H9 (cell line): Measurements from ENCODE around the gene SPRR2B. TPM values are rescaled to one million over a fixed set of nuclear protein-coding genes. Genes with fewer than 3 reads are reported as not detected.

Experiments used
- DNase-seq: peaks from one replicate; pipeline ENCODE4 v3.0.0-alpha.2; 2017
- H2AFZ ChIP-seq: one replicate; pipeline ENCODE4 v1.6.1; 2013; ENCODE audit warnings: mild to moderate bottlenecking, low read length, control low read depth, moderate library complexity
- H2AK5ac ChIP-seq: 2 replicates; pipeline ENCODE4 v1.6.1; 2013; ENCODE audit warnings: low read length, control low read depth, mixed read lengths; ENCODE audit not compliant: insufficient read length
- H2BK120ac ChIP-seq: one replicate; pipeline ENCODE4 v1.6.1; 2013; ENCODE audit warnings: low read depth, mild to moderate bottlenecking, low read length, control low read depth, inconsistent platforms; ENCODE audit not compliant: poor library complexity, severe bottlenecking
- H2BK12ac ChIP-seq: 2 replicates; pipeline ENCODE4 v1.6.1; 2013; ENCODE audit warnings: low read length, control low read depth, mixed read lengths, low read depth; ENCODE audit not compliant: insufficient read length
- H2BK15ac ChIP-seq: 2 replicates; pipeline ENCODE4 v1.6.1; 2013; ENCODE audit warnings: low read depth, low read length, control low read depth
- H2BK20ac ChIP-seq: one replicate; pipeline ENCODE4 v1.6.1; 2013; ENCODE audit warnings: low read depth, mild to moderate bottlenecking, low read length, control low read depth, inconsistent platforms; ENCODE audit not compliant: poor library complexity, severe bottlenecking
- H2BK5ac ChIP-seq: 2 replicates; pipeline ENCODE4 v1.6.1; 2013; ENCODE audit warnings: low read length, control low read depth, mixed read lengths; ENCODE audit not compliant: insufficient read length
- H3K14ac ChIP-seq: 2 replicates; pipeline ENCODE4 v1.6.1; 2013; ENCODE audit warnings: low read length, control low read depth; ENCODE audit not compliant: insufficient read depth
- H3K18ac ChIP-seq: 2 replicates; pipeline ENCODE4 v1.6.1; 2013; ENCODE audit warnings: low read depth, mild to moderate bottlenecking, mixed read lengths, low read length, control low read depth; ENCODE audit not compliant: insufficient read length
- H3K23ac ChIP-seq: 2 replicates; pipeline ENCODE4 v1.6.1; 2013; ENCODE audit warnings: low read length, control low read depth, mixed read lengths, low read depth; ENCODE audit not compliant: insufficient read length
- H3K23me2 ChIP-seq: 2 replicates; pipeline ENCODE4 v1.6.1; 2013; ENCODE audit warnings: low read depth, mild to moderate bottlenecking, mixed read lengths, low read length, control low read depth; ENCODE audit not compliant: insufficient read length, poor library complexity, severe bottlenecking
- H3K27ac ChIP-seq: 2 replicates; pipeline ENCODE4 v1.5.1; 2013; ENCODE audit warnings: low read length, control low read depth, mixed read lengths, low read depth; ENCODE audit not compliant: insufficient read length
- H3K27me3 ChIP-seq: 2 replicates; pipeline ENCODE4 v1.6.1; 2013; ENCODE audit warnings: low read length, control low read depth, inconsistent platforms; ENCODE audit not compliant: insufficient read depth
- H3K4ac ChIP-seq: 2 replicates; pipeline ENCODE4 v1.6.1; 2013; ENCODE audit warnings: low read depth, mild to moderate bottlenecking, control low read depth, inconsistent platforms, low read length, moderate library complexity
- H3K4me1 ChIP-seq: 2 replicates; pipeline ENCODE4 v1.6.1; 2013; ENCODE audit warnings: low read length, control low read depth, inconsistent platforms; ENCODE audit not compliant: insufficient read depth
- H3K4me2 ChIP-seq: 2 replicates; pipeline ENCODE4 v1.6.1; 2013; ENCODE audit warnings: low read length, control low read depth, mixed read lengths; ENCODE audit not compliant: insufficient read length, insufficient read depth
- H3K56ac ChIP-seq: 2 replicates; pipeline ENCODE4 v1.6.1; 2013; ENCODE audit warnings: low read depth, mild to moderate bottlenecking, mixed read lengths, low read length, control low read depth; ENCODE audit not compliant: insufficient read length
- H3K79me1 ChIP-seq: 2 replicates; pipeline ENCODE4 v1.6.1; 2013; ENCODE audit warnings: low read depth, mild to moderate bottlenecking, moderate library complexity, low read length, control low read depth, inconsistent platforms; ENCODE audit not compliant: insufficient read depth, poor library complexity, severe bottlenecking
- H3K79me2 ChIP-seq: 2 replicates; pipeline ENCODE4 v1.6.1; 2013; ENCODE audit warnings: low read length, control low read depth, inconsistent platforms; ENCODE audit not compliant: insufficient read depth
- H3K9ac ChIP-seq: 2 replicates; pipeline ENCODE4 v1.6.1; 2013; ENCODE audit warnings: low read length, control low read depth, mixed read lengths; ENCODE audit not compliant: insufficient read length; ENCODE audit errors: extremely low read depth
- H3K9me3 ChIP-seq: one replicate; pipeline ENCODE4 v1.6.1; 2013; ENCODE audit warnings: low read depth, low read length, inconsistent platforms; ENCODE audit not compliant: control insufficient read depth
- H3T11ph ChIP-seq: one replicate; pipeline ENCODE4 v1.6.1; 2013; ENCODE audit warnings: mild to moderate bottlenecking, low read length, control low read depth, inconsistent platforms
- H4K20me1 ChIP-seq: one replicate; pipeline ENCODE4 v1.6.1; 2013; ENCODE audit not compliant: control insufficient read depth, insufficient read length, insufficient read depth
- H4K5ac ChIP-seq: 2 replicates; pipeline ENCODE4 v1.6.1; 2013; ENCODE audit warnings: low read depth, mild to moderate bottlenecking, mixed read lengths, low read length, control low read depth; ENCODE audit not compliant: insufficient read length
- H4K8ac ChIP-seq: replicated peaks from 2 replicates; pipeline ENCODE4 v1.6.1; 2013; ENCODE audit warnings: low read length, control low read depth, mixed read lengths, low read depth; ENCODE audit not compliant: insufficient read length
- H4K91ac ChIP-seq: 2 replicates; pipeline ENCODE4 v1.6.1; 2013; ENCODE audit warnings: low read depth, mild to moderate bottlenecking, moderate library complexity, mixed read lengths, low read length, control low read depth; ENCODE audit not compliant: insufficient read length
- H3K27ac Mint-ChIP-seq, 3 experiments: 2 replicates in 2 of 3; 3 replicates in 1 of 3; pipeline ENCODE4 v1.8.0; 2020 to 2021; ENCODE audit warnings: mixed read lengths in 3 of 3, mild to moderate bottlenecking in 1 of 3, moderate library complexity in 1 of 3
- H3K27me3 Mint-ChIP-seq: 2 replicates; pipeline ENCODE4 v1.8.0; 2021; ENCODE audit warnings: low read depth, mild to moderate bottlenecking, moderate library complexity, mixed read lengths
- H3K36me3 Mint-ChIP-seq, 3 experiments: 2 replicates in 2 of 3; 3 replicates in 1 of 3; pipeline ENCODE4 v1.8.0; 2020 to 2021; ENCODE audit warnings: low read depth in 3 of 3, mixed read lengths in 3 of 3; ENCODE audit not compliant: insufficient read depth in 1 of 3
- H3K4me1 Mint-ChIP-seq, 2 experiments: 2 replicates each; pipeline ENCODE4 v1.8.0; 2020; ENCODE audit warnings: mixed read lengths in 2 of 2
- H3K4me3 Mint-ChIP-seq, 2 experiments: 2 replicates in 1 of 2; 3 replicates in 1 of 2; pipeline ENCODE4 v1.8.0; 2020 to 2021; ENCODE audit warnings: mild to moderate bottlenecking in 2 of 2, mixed read lengths in 2 of 2, moderate library complexity in 1 of 2
- H3K9me3 Mint-ChIP-seq, 2 experiments: 2 replicates in 1 of 2; 3 replicates in 1 of 2; pipeline ENCODE4 v1.8.0; 2020; ENCODE audit warnings: mild to moderate bottlenecking in 2 of 2, mixed read lengths in 2 of 2, moderate library complexity in 1 of 2
- total RNA-seq: library from RNA; stranded (reverse); gene quantifications from 2 replicates; pipeline ENCODE4 v1.2.1, GENCODE V29; 2021
- TF ChIP-seq, protein P1 (sequence below): fragments of 200-600 bp; sonication (generic); conservative IDR thresholded peaks from 3 replicates; pipeline ENCODE4 v1.8.0; 2021; ENCODE audit warnings: antibody characterized with exemption, mild to moderate bottlenecking

SPRR2B gene
- total RNA-seq, 1 experiment from 2014 or later: not detected

- H3K36me3 Mint-ChIP-seq: no peaks in the 10 kb centered on the region
- no peak overlapping the region for H3K4me3 Mint-ChIP-seq
Observed at GRCh38 chr1:153032073-153032472, 39.3 kb downstream of the SPRR2B start.

More at GRCh38 chr1:153032073-153032472, 39.3 kb downstream of the SPRR2B start:
- Histone ChIP-seq H2BK20ac (no peak overlapping the region), H3K79me1 (no peaks in the 10 kb centered on the region), H2AK5ac (no peak overlapping the region), H3K4me1 (peaks cover 3% of the 10 kb centered on the region; the same call in 1 of the 2 replicates), H4K5ac (no peak overlapping the region), H3K23me2 (no peaks in the 10 kb centered on the region), H4K91ac (no peak overlapping the region), H3K56ac (no peak overlapping the region), H2BK15ac (no peak overlapping the region), H3K79me2 (no peaks in the 10 kb centered on the region), H4K8ac (no peak overlapping the region), H3T11ph (no peak overlapping the region), H2BK12ac (no peak overlapping the region), H3K14ac (no peak overlapping the region), H3K4me2 (no peak overlapping the region), H2BK120ac (no peak overlapping the region), H2BK5ac (no peak overlapping the region), H3K23ac (no peak overlapping the region), H3K4ac (no peak overlapping the region), H3K9me3 (no peaks in the 10 kb centered on the region), H4K20me1 (no peaks in the 10 kb centered on the region), H3K27me3 (no peaks in the 10 kb centered on the region), H3K9ac (no peak overlapping the region), H3K18ac (no peak overlapping the region), H2AFZ (no peak overlapping the region), H3K27ac (no peak overlapping the region)
- TF ChIP-seq, protein P1, sequence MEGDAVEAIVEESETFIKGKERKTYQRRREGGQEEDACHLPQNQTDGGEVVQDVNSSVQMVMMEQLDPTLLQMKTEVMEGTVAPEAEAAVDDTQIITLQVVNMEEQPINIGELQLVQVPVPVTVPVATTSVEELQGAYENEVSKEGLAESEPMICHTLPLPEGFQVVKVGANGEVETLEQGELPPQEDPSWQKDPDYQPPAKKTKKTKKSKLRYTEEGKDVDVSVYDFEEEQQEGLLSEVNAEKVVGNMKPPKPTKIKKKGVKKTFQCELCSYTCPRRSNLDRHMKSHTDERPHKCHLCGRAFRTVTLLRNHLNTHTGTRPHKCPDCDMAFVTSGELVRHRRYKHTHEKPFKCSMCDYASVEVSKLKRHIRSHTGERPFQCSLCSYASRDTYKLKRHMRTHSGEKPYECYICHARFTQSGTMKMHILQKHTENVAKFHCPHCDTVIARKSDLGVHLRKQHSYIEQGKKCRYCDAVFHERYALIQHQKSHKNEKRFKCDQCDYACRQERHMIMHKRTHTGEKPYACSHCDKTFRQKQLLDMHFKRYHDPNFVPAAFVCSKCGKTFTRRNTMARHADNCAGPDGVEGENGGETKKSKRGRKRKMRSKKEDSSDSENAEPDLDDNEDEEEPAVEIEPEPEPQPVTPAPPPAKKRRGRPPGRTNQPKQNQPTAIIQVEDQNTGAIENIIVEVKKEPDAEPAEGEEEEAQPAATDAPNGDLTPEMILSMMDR: no peak
- no peaks in the 10 kb centered on the region for H3K27me3 Mint-ChIP-seq
- DNase-seq: no peak
- no peaks in the 10 kb centered on the region; a peak in 2 of 5 replicates for H3K9me3 Mint-ChIP-seq
- H3K27ac Mint-ChIP-seq: no peak overlapping the region
- peaks cover 6 to 9% of the 10 kb centered on the region in 2 experiments for H3K4me1 Mint-ChIP-seq
